Glomerular visceral epithelial cell (primary cell): ENCODE results near the gene RABAC1.
"Not testable (repeated sequence)": the region's sequence is repeated elsewhere in the genome, so short reads cannot be mapped to it uniquely, and the experiment has no call there.

Experiments used
- DNase-seq: peaks from one replicate; pipeline ENCODE4 v3.0.0-alpha.2; 2016; ENCODE audit errors: extremely low spot score

RABAC1 gene

GRCh38 chr19:41915776-41916414 is 43.2 kb downstream of the RABAC1 start:
- no peak for DNase-seq

- no peak for DNase-seq
Observed at GRCh38 chr19:41915021-41915775, 43.9 kb downstream of the RABAC1 start.

GRCh38 chr19:41914424-41914834 is 44.7 kb downstream of the RABAC1 start:
- not testable (repeated sequence) for DNase-seq

- DNase-seq, result no peak
Observed at GRCh38 chr19:41913538-41914423, 45.3 kb downstream of the RABAC1 start.

GRCh38 chr19:41912899-41913537 is 46.1 kb downstream of the RABAC1 start:
- no peak for DNase-seq

- DNase-seq, result no peak
Observed at GRCh38 chr19:41911889-41912731, 47.0 kb downstream of the RABAC1 start.

GRCh38 chr19:41910992-41911888 is 47.9 kb downstream of the RABAC1 start:
- no peak for DNase-seq

GRCh38 chr19:41910240-41910991 is 48.7 kb downstream of the RABAC1 start:
- no peak for DNase-seq

GRCh38 chr19:41909706-41910105 is 49.4 kb downstream of the RABAC1 start:
- no peak for DNase-seq

GRCh38 chr19:41908724-41909464 is 50.2 kb downstream of the RABAC1 start:
- no peak for DNase-seq

GRCh38 chr19:41907994-41908615 is 51.0 kb downstream of the RABAC1 start:
- DNase-seq, result no peak

GRCh38 chr19:41906916-41907680 is 52.0 kb downstream of the RABAC1 start:
- no peak for DNase-seq
